LNCAP (cell line): ENCODE measurements around the gene PLEKHA3.

Experiments
- CTCF ChIP-seq: fragments of 450-650 bp; IDR thresholded peaks from 2 replicates; pipeline ENCODE4 v1.5.1; 2017; ENCODE audit warnings: mild to moderate bottlenecking

The PLEKHA3 gene

GRCh38 chr2:178530131-178530530, 49.9 kb downstream of the PLEKHA3 start:
- TF ChIP-seq CTCF, result no peak

GRCh38 chr2:178530625-178531142, 50.4 kb downstream of the PLEKHA3 start:
- no peak for TF ChIP-seq CTCF

GRCh38 chr2:178531168-178531567, 50.9 kb downstream of the PLEKHA3 start:
- TF ChIP-seq CTCF, result no peak

GRCh38 chr2:178536037-178536436, 55.8 kb downstream of the PLEKHA3 start:
- no peak for TF ChIP-seq CTCF

- TF ChIP-seq CTCF, result no peak
Measured at GRCh38 chr2:178542161-178542560, 61.9 kb downstream of the PLEKHA3 start.

GRCh38 chr2:178542569-178542968, 62.3 kb downstream of the PLEKHA3 start:
- TF ChIP-seq CTCF, result no peak

- TF ChIP-seq CTCF, result no peak
Measured at GRCh38 chr2:178550352-178550751, 70.1 kb downstream of the PLEKHA3 start.

GRCh38 chr2:178553047-178553446, 72.8 kb downstream of the PLEKHA3 start:
- TF ChIP-seq CTCF, result no peak
